ENCODE data around the gene FAM120A.

GRCh38 chr9:93601666-93602065 lies 150.2 kb downstream of the FAM120A start:
- TF ChIP-seq POLR2A (IDR thresholded peaks at IDR 0.05) (no peak), CTCF (IDR thresholded peaks at IDR 0.05) (no peak)
